Vagina (tissue), 2 donors: ENCODE data around the gene MEX3A.

Source experiments
- CTCF ChIP-seq, 3 experiments: fragments of 450-650 bp in 2 of 3; fragments of 200-600 bp in 1 of 3; sonication (generic) in 1 of 3; IDR thresholded peaks; one replicate each; pipeline ENCODE4 v1.5.1; 2017 to 2019; ENCODE audit warnings: antibody characterized with exemption in 3 of 3, mild to moderate bottlenecking in 2 of 3, moderate library complexity in 2 of 3
- POLR2A ChIP-seq, 2 donors: fragments of 450-650 bp; IDR thresholded peaks; one replicate each; pipeline ENCODE4 v1.6.1; 2017; ENCODE audit warnings: antibody characterized with exemption in 2 of 2, mild to moderate bottlenecking in 2 of 2, moderate library complexity in 2 of 2
- POLR2AphosphoS5 ChIP-seq, 2 donors: sonication (generic); formaldehyde crosslinking; IDR thresholded peaks; one replicate each; pipeline ENCODE4 v1.9.0; 2017; ENCODE audit warnings: antibody characterized with exemption in 2 of 2, mild to moderate bottlenecking in 2 of 2, low read depth in 1 of 2; ENCODE audit not compliant: insufficient read depth in 1 of 2

- TF ChIP-seq POLR2A (IDR thresholded peaks at IDR 0.05) (no peak), CTCF (IDR thresholded peaks at IDR 0.05) (no peak), POLR2AphosphoS5 (IDR thresholded peaks at IDR 0.05; ENCODE audit: insufficient read depth in 1 of 2, low read depth in 1 of 2) (no peak)
Measured at GRCh38 chr1:156075775-156076204, 6.5 kb downstream of the MEX3A start.
